Lung (tissue), 12 donors: ENCODE measurements around the gene MEDAG. TPM values are rescaled to one million over a fixed set of nuclear protein-coding genes. Genes with fewer than 3 reads are reported as not detected.

ENCODE experiments used
- ATAC-seq: fragments of 200-7000 bp; cut with Tn5 transposase; one replicate; pipeline ENCODE4 v1.9.1; 2020; ENCODE audit warnings: moderate number of reproducible peaks; ENCODE audit not compliant: insufficient read depth, low FRiP score
- DNase-seq, 3 donors: peaks; one replicate each; pipeline ENCODE4 v3.0.0-alpha.2; 2013 to 2017
- H3K27ac ChIP-seq, 2 donors: one replicate each; pipeline ENCODE4 v1.5.1; 2013; ENCODE audit warnings: mild to moderate bottlenecking in 2 of 2, moderate library complexity in 2 of 2, control low read depth in 1 of 2, inconsistent platforms in 1 of 2, low read depth in 1 of 2, low read length in 1 of 2
- H3K27me3 ChIP-seq, 3 donors: one replicate each; pipeline ENCODE4 v1.5.1; 2013; ENCODE audit warnings: low read length in 2 of 3; ENCODE audit not compliant: control insufficient read depth in 3 of 3, insufficient read depth in 3 of 3
- H3K36me3 ChIP-seq, 4 donors: one replicate each; pipeline ENCODE4 v1.5.1; 2013; ENCODE audit warnings: low read length in 4 of 4, mild to moderate bottlenecking in 1 of 4, moderate library complexity in 1 of 4; ENCODE audit not compliant: control insufficient read depth in 4 of 4, insufficient read depth in 4 of 4
- H3K4me1 ChIP-seq, 5 donors: one replicate each; pipeline ENCODE4 v1.5.1; 2013; ENCODE audit warnings: low read length in 5 of 5, mild to moderate bottlenecking in 2 of 5, moderate library complexity in 1 of 5; ENCODE audit not compliant: control insufficient read depth in 5 of 5, insufficient read depth in 5 of 5
- H3K4me3 ChIP-seq: one replicate; pipeline ENCODE4 v1.5.1; 2013; ENCODE audit warnings: mild to moderate bottlenecking, control low read depth, moderate library complexity
- H3K9ac ChIP-seq, 2 donors: one replicate each; pipeline ENCODE4 v1.5.1; 2013; ENCODE audit warnings: low read length in 2 of 2, control low read depth in 1 of 2; ENCODE audit not compliant: insufficient read depth in 1 of 2
- H3K9me3 ChIP-seq, 4 donors: one replicate each; pipeline ENCODE4 v1.5.1; 2013; ENCODE audit warnings: low read length in 3 of 4, mild to moderate bottlenecking in 1 of 4, moderate library complexity in 1 of 4; ENCODE audit not compliant: control insufficient read depth in 4 of 4, insufficient read depth in 3 of 4
- WGBS, 2 donors: extraction: QIAGEN DNeasy Blood & Tissue Kit; methylation state at CpG; one replicate each; pipeline ENCODE4 v1.1.7; 2013; 5-methylcytosine and 5-hydroxymethylcytosine counted together
- polyA plus RNA-seq, 2 donors: library from polyadenylated mRNA; stranded (reverse); fragments of 200-250 nt; gene quantifications; one replicate each; pipeline ENCODE4 v1.2.1, GENCODE V29; 2013
- total RNA-seq, 2 donors: library from RNA; depleted of rRNA in 1 of 2; stranded (reverse); fragments of >200 nt in 1 of 2; gene quantifications; one replicate each; pipeline ENCODE4 v1.2.1, GENCODE V29; 2014 to 2021
- TF ChIP-seq, protein P1 (sequence below): IDR thresholded peaks from 2 replicates; pipeline ENCODE4 v1.5.1; 2012; ENCODE audit warnings: mild to moderate bottlenecking; ENCODE audit errors: control extremely low read depth, extremely low read depth
- donor health status: control.
- donor health status: control.
- donor health status: Bipolar disorder and iron deficiency.
- donor health status: healthy.
- donor health status: DM: yes; HTN: yes; CAD: no.

MEDAG gene
- total and polyA plus RNA-seq, 4 donors, result 0.97 to 14.4 (median 8.4) TPM

DNA sequence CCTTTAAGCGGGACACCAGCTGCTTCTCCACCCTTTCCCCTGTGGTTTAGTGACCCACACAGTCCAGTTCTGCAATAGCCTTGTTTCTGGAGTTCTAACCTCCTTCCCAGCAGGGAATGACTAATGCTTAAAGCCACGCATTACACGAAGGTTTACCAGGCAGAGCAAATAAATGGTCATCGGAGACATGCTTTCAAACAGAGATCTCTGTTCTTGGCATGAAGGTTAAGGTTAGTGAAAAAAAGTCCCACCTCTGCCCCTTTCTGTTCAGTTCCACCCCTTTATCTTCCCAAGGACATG, 25.3 kb upstream of the MEDAG start:
- Histone ChIP-seq H3K4me3 (no peak overlapping the region), H3K27me3 (no peaks in the 10 kb centered on the region), H3K9ac (no peak overlapping the region), H3K4me1 (peaks cover 0 to 38% (median 7%) of the 10 kb centered on the region in 5 donors), H3K36me3 (no peaks in the 10 kb centered on the region), H3K9me3 (no peaks in the 10 kb centered on the region), H3K27ac (no peak overlapping the region)
- TF ChIP-seq, protein P1, sequence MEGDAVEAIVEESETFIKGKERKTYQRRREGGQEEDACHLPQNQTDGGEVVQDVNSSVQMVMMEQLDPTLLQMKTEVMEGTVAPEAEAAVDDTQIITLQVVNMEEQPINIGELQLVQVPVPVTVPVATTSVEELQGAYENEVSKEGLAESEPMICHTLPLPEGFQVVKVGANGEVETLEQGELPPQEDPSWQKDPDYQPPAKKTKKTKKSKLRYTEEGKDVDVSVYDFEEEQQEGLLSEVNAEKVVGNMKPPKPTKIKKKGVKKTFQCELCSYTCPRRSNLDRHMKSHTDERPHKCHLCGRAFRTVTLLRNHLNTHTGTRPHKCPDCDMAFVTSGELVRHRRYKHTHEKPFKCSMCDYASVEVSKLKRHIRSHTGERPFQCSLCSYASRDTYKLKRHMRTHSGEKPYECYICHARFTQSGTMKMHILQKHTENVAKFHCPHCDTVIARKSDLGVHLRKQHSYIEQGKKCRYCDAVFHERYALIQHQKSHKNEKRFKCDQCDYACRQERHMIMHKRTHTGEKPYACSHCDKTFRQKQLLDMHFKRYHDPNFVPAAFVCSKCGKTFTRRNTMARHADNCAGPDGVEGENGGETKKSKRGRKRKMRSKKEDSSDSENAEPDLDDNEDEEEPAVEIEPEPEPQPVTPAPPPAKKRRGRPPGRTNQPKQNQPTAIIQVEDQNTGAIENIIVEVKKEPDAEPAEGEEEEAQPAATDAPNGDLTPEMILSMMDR, result no peak
- WGBS, 2 donors, result 52 to 74% methylated on average over 4 of the region's 4 CpGs
- peak; percentile 89 for ATAC-seq
- no peak for DNase-seq

DNA sequence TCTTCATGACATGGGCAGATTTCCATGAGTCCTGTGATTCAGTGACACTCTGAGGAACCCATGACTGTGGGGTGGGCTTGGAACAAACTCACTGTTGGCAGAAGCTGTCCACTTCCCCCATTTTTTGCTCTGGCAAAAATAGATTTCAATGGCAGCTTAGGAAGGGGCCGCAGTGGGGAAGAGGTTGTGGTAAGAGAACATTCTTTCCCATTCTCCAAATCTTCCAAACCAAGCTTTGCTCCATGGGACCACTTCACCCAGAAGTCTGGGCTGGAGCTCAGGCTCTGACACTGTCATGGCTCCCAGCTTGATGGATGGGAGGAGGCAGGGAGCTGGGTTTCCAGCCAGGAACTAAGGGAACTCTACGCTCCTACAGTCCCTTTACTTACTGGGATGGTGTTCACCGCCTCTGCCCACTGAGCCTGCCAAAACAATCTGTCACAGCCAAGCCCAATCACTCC, 24.9 kb upstream of the MEDAG start:
- DNase-seq (no peak), ATAC-seq (no peak)

GRCh38 chr13:30882026-30882850, 23.8 kb upstream of the MEDAG start:
- peak in 1 of 3 donors; percentile 35 for DNase-seq
- Histone ChIP-seq H3K4me1 (peaks cover 0 to 35% (median 7%) of the 10 kb centered on the region in 5 donors), H3K4me3 (no peak overlapping the region), H3K27me3 (no peaks in the 10 kb centered on the region), H3K36me3 (no peaks in the 10 kb centered on the region), H3K9me3 (no peaks in the 10 kb centered on the region), H3K9ac (no peak overlapping the region), H3K27ac (no peak overlapping the region)
- WGBS, 2 donors, result 66 to 76% methylated on average over 8 of the region's 8 CpGs
- ATAC-seq, result no peak
- TF ChIP-seq, protein P1, result no peak

More for the DNA sequence above, 24.9 kb upstream of the MEDAG start:
- Histone ChIP-seq H3K9ac (no peak overlapping the region), H3K4me3 (no peak overlapping the region), H3K27ac (peak overlapping the region in 1 of 2 donors; percentile 56), H3K9me3 (no peaks in the 10 kb centered on the region), H3K4me1 (peaks cover 0 to 38% (median 7%) of the 10 kb centered on the region in 5 donors), H3K27me3 (no peaks in the 10 kb centered on the region), H3K36me3 (no peaks in the 10 kb centered on the region)
- WGBS, 2 donors, result 78 to 93% methylated on average over 3 of the region's 3 CpGs
- TF ChIP-seq, protein P1, result no peak
